Fibroblast of pulmonary artery (primary cell): ENCODE results near the gene ARHGAP33.
"Not testable (repeated sequence)": the region's sequence is repeated elsewhere in the genome, so short reads cannot be mapped to it uniquely, and the experiment has no call there.

Experiments used
- DNase-seq: peaks from one replicate; pipeline ENCODE4 v3.0.0-alpha.2; 2010; ENCODE audit warnings: low read depth
- H3K4me3 ChIP-seq: replicated peaks from 2 replicates; pipeline ENCODE4 v1.5.1; 2011; ENCODE audit warnings: low read depth, mild to moderate bottlenecking, control low read depth, low read length, moderate library complexity
- CTCF ChIP-seq: IDR thresholded peaks from 2 replicates; pipeline ENCODE4 v1.5.1; 2011; ENCODE audit warnings: mild to moderate bottlenecking, control low read depth, low read length, inconsistent platforms; ENCODE audit errors: missing control alignments

Gene ARHGAP33

GRCh38 chr19:35759697-35760096 lies 15.7 kb upstream of the ARHGAP33 start:
- DNase-seq: no peak
- TF ChIP-seq CTCF: no peak
- no peak overlapping the region for H3K4me3 ChIP-seq

GRCh38 chr19:35760711-35761349 lies 14.5 kb upstream of the ARHGAP33 start:
- DNase-seq: no peak
- TF ChIP-seq CTCF: no peak
- H3K4me3 ChIP-seq: no peak overlapping the region

- no peak overlapping the region for H3K4me3 ChIP-seq
- TF ChIP-seq CTCF: no peak
- DNase-seq: no peak
Measured at GRCh38 chr19:35764432-35765315, 10.7 kb upstream of the ARHGAP33 start.

DNA sequence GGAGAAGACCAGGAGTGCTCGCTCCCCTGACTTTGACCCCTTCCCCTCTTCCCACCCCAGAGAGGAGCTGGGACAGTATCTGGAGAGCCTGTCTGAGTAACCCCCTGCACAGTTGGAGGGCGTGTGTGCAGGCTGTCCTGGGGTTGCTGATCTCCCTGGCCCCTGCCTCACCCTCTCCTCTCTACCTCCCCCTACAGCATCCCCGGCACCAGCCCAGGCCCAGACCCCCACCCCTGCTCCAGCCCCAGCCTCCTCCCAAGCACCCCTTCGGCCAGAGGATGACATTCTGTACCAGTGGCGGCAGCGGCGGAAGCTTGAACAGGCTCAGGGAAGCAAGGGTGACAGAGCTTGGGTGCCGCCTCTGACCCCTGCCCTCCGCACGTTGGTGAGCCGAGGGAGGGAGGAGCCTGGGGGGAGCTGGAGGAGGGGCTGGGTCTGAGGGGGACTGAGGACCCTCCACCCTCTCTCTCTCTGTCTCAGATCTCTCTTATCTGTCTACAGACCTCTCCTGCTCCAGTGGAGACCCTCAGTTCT lies 8.7 kb upstream of the ARHGAP33 start:
- DNase-seq: no peak
- TF ChIP-seq CTCF: no peak
- no peak overlapping the region for H3K4me3 ChIP-seq

GRCh38 chr19:35767288-35768081 lies 7.9 kb upstream of the ARHGAP33 start:
- no peak for TF ChIP-seq CTCF
- no peak for DNase-seq
- no peak overlapping the region for H3K4me3 ChIP-seq

GRCh38 chr19:35768082-35768421 lies 7.3 kb upstream of the ARHGAP33 start:
- TF ChIP-seq CTCF: no peak
- H3K4me3 ChIP-seq: no peak overlapping the region
- no peak for DNase-seq

GRCh38 chr19:35772362-35772761 lies 3.0 kb upstream of the ARHGAP33 start:
- DNase-seq, H3K4me3 ChIP-seq: not testable (repeated sequence)
